H1 (cell line): ENCODE results near the gene ANXA6. TPM values are rescaled to one million over a fixed set of nuclear protein-coding genes. Genes with fewer than 3 reads are reported as not detected.

ENCODE experiments used
- CTCF ChIA-PET: fragments of 300-600 bp; sonication (Branson Sonifier 250); formaldehyde crosslinking; loops from one replicate; lab custom pipeline; 2021; ENCODE audit not compliant: partially characterized antibody; lab: Charles Lee
- POLR2A ChIA-PET: fragments of 300-600 bp; sonication (Branson Sonifier 250); formaldehyde crosslinking; loops from one replicate; lab custom pipeline; 2021; ENCODE audit warnings: inconsistent platforms; ENCODE audit not compliant: partially characterized antibody; lab: Charles Lee
- DNase-seq, 2 experiments: peaks; one replicate each; pipeline versions ENCODE4 v3.0.0 to v3.0.0-alpha.2; 2010 to 2022; ENCODE audit warnings: low spot score in 2 of 2, low read depth in 1 of 2, mixed read lengths in 1 of 2
- FAIRE-seq: peaks from 2 replicates; lab custom pipeline; 2011; peaks lifted over from hg19 to GRCh38; lab: Jason Lieb, UNC
- H2AFZ ChIP-seq: 2 replicates; pipeline ENCODE4 v1.8.1; 2012; ENCODE audit warnings: low read length, inconsistent platforms
- H2AK5ac ChIP-seq: 2 replicates; pipeline ENCODE4 v1.6.1; 2013; ENCODE audit warnings: low read depth, low read length
- H2BK120ac ChIP-seq: replicated peaks from 2 replicates; pipeline ENCODE3; 2013; ENCODE audit warnings: low read depth, low read length, inconsistent platforms
- H2BK12ac ChIP-seq: 2 replicates; pipeline ENCODE4 v1.6.1; 2013; ENCODE audit warnings: low read depth, low read length
- H2BK15ac ChIP-seq: 2 replicates; pipeline ENCODE4 v1.6.1; 2013; ENCODE audit warnings: low read length
- H2BK20ac ChIP-seq: 2 replicates; pipeline ENCODE4 v1.6.1; 2013; ENCODE audit warnings: low read length
- H2BK5ac ChIP-seq: 2 replicates; pipeline ENCODE4 v1.6.1; 2013; ENCODE audit warnings: low read depth, low read length
- H3K14ac ChIP-seq: 2 replicates; pipeline ENCODE4 v1.6.1; 2013; ENCODE audit warnings: inconsistent platforms; ENCODE audit not compliant: insufficient read length
- H3K18ac ChIP-seq: 2 replicates; pipeline ENCODE4 v1.6.1; 2013; ENCODE audit warnings: low read length; ENCODE audit errors: extremely low read depth
- H3K23ac ChIP-seq: 2 replicates; pipeline ENCODE4 v1.6.1; 2013; ENCODE audit warnings: inconsistent platforms; ENCODE audit not compliant: insufficient read length
- H3K23me2 ChIP-seq: 2 replicates; pipeline ENCODE4 v1.6.1; 2013; ENCODE audit warnings: low read depth, low read length
- H3K27ac ChIP-seq: 2 replicates; pipeline ENCODE4 v1.6.1; 2011; ENCODE audit warnings: low read depth, low read length, inconsistent platforms
- H3K27me3 ChIP-seq, 4 experiments: replicated peaks in 1 of 4; 1 replicate in 1 of 4; 2 replicates in 3 of 4; pipeline versions ENCODE4 v1.6.1 to v1.8.1; 2011 to 2013; ENCODE audit warnings: low read length in 3 of 4, mild to moderate bottlenecking in 3 of 4, inconsistent platforms in 2 of 4, mixed read lengths in 2 of 4, moderate library complexity in 1 of 4; ENCODE audit not compliant: control insufficient read depth in 3 of 4, insufficient read depth in 3 of 4; ENCODE audit errors: extremely low read depth in 1 of 4
- H3K36me3 ChIP-seq, 4 experiments: 2 replicates each; pipeline versions ENCODE4 v1.6.1 to v1.8.1; 2011 to 2013; ENCODE audit warnings: mild to moderate bottlenecking in 4 of 4, low read length in 3 of 4, moderate library complexity in 2 of 4, control low read depth in 1 of 4, inconsistent platforms in 1 of 4; ENCODE audit not compliant: insufficient read depth in 4 of 4, control insufficient read depth in 2 of 4
- H3K4ac ChIP-seq: replicated peaks from 2 replicates; pipeline ENCODE3; 2013; ENCODE audit warnings: low read length, low read depth, mixed read lengths, inconsistent platforms; ENCODE audit not compliant: insufficient read length
- H3K4me1 ChIP-seq, 4 experiments: replicated peaks in 1 of 4; 1 replicate in 1 of 4; 2 replicates in 3 of 4; pipeline versions ENCODE4 v1.6.1 to v1.8.1; 2011 to 2013; ENCODE audit warnings: low read length in 3 of 4, inconsistent platforms in 2 of 4, mixed read lengths in 1 of 4; ENCODE audit not compliant: insufficient read depth in 4 of 4, control insufficient read depth in 3 of 4
- H3K4me2 ChIP-seq, 2 experiments: 2 replicates each; pipeline versions ENCODE4 v1.6.1 to v1.8.1; 2011 to 2013; ENCODE audit warnings: low read depth in 2 of 2, low read length in 2 of 2, control low read depth in 1 of 2, inconsistent platforms in 1 of 2, mild to moderate bottlenecking in 1 of 2; ENCODE audit not compliant: insufficient read depth in 1 of 2
- H3K4me3 ChIP-seq, 4 experiments: fragments of 200-600, 300-600 bp in 1 of 4; sonication (generic), shearing (Covaris generic), sonication (Bioruptor Twin) in 1 of 4; 2 replicates each; pipeline versions ENCODE4 v1.5.1 to v1.8.1; 2011 to 2016; ENCODE audit warnings: low read length in 4 of 4, low read depth in 3 of 4, control low read depth in 2 of 4, inconsistent platforms in 2 of 4, mild to moderate bottlenecking in 2 of 4, mixed read lengths in 1 of 4, moderate library complexity in 1 of 4; ENCODE audit not compliant: insufficient read depth in 2 of 4; ENCODE audit errors: extremely low read depth in 1 of 4
- H3K56ac ChIP-seq: replicated peaks from 2 replicates; pipeline ENCODE3; 2013; ENCODE audit warnings: low read depth, mild to moderate bottlenecking, mixed read lengths, low read length, inconsistent platforms; ENCODE audit not compliant: insufficient read length
- H3K79me1 ChIP-seq: 2 replicates; pipeline ENCODE4 v1.6.1; 2013; ENCODE audit warnings: low read depth, low read length, control low read depth
- H3K79me2 ChIP-seq, 2 experiments: 2 replicates each; pipeline versions ENCODE4 v1.6.1 to v1.8.1; 2012 to 2013; ENCODE audit warnings: low read length in 2 of 2, mild to moderate bottlenecking in 2 of 2, inconsistent platforms in 1 of 2; ENCODE audit not compliant: insufficient read depth in 2 of 2, control insufficient read depth in 1 of 2
- H3K9ac ChIP-seq, 4 experiments: replicated peaks in 1 of 4; 1 replicate in 1 of 4; 2 replicates in 3 of 4; pipeline versions ENCODE4 v1.6.1 to v1.8.1; 2011 to 2013; ENCODE audit warnings: low read depth in 3 of 4, low read length in 3 of 4, control low read depth in 2 of 4, mild to moderate bottlenecking in 2 of 4, moderate library complexity in 2 of 4, inconsistent platforms in 1 of 4; ENCODE audit errors: extremely low read depth in 1 of 4
- H3K9me3 ChIP-seq, 2 experiments: 2 replicates each; pipeline versions ENCODE4 v1.6.1 to v1.8.1; 2012 to 2013; ENCODE audit warnings: mild to moderate bottlenecking in 2 of 2, moderate library complexity in 2 of 2, control low read depth in 1 of 2, inconsistent platforms in 1 of 2, low read depth in 1 of 2, low read length in 1 of 2, mixed read lengths in 1 of 2; ENCODE audit not compliant: insufficient read depth in 2 of 2
- H4K20me1 ChIP-seq, 2 experiments: replicated peaks in 1 of 2; 2 replicates each; pipeline versions ENCODE3 to v1.8.1; 2011 to 2013; ENCODE audit warnings: inconsistent platforms in 2 of 2, low read length in 2 of 2, mild to moderate bottlenecking in 1 of 2; ENCODE audit not compliant: insufficient read depth in 2 of 2, control insufficient read depth in 1 of 2
- H4K5ac ChIP-seq: 2 replicates; pipeline ENCODE4 v1.6.1; 2013; ENCODE audit warnings: low read length, low read depth, mixed read lengths, inconsistent platforms; ENCODE audit not compliant: insufficient read length
- H4K8ac ChIP-seq: 2 replicates; pipeline ENCODE4 v1.8.0; 2013; ENCODE audit warnings: mild to moderate bottlenecking, moderate library complexity, low read length, inconsistent platforms; ENCODE audit not compliant: insufficient read depth; ENCODE audit errors: extremely low read depth
- H4K91ac ChIP-seq: replicated peaks from 2 replicates; pipeline ENCODE3; 2013; ENCODE audit warnings: low read length, mixed read lengths, inconsistent platforms; ENCODE audit not compliant: insufficient read length
- ASH2L ChIP-seq: fragments of 200-600, 300-600 bp; sonication (generic); IDR thresholded peaks from one replicate; pipeline ENCODE4 v1.7.1; 2017; ENCODE audit warnings: low read length
- BCL11A ChIP-seq, 2 experiments: IDR thresholded peaks; one replicate each; pipeline ENCODE4 v1.6.1; 2011; ENCODE audit warnings: low read depth in 2 of 2, low read length in 2 of 2, mild to moderate bottlenecking in 2 of 2
- CBX8 ChIP-seq: fragments of 300-800, 300-1000 bp; sonication (generic); IDR thresholded peaks from 2 replicates; pipeline ENCODE4 v1.7.1; 2016; ENCODE audit warnings: low read depth, low read length, borderline replicate concordance
- GTF2F1 ChIP-seq: IDR thresholded peaks from 2 replicates; pipeline ENCODE4 v1.6.1; 2012; ENCODE audit warnings: low read depth, low read length, improper control_type of control experiment, borderline replicate concordance
- JUND ChIP-seq: IDR thresholded peaks from 2 replicates; pipeline ENCODE4 v1.6.1; 2011; ENCODE audit warnings: mild to moderate bottlenecking, improper control_type of control experiment, low read length
- POLR2A ChIP-seq, 2 experiments: IDR thresholded peaks; 1 replicate in 1 of 2; 2 replicates in 1 of 2; pipeline ENCODE4 v1.6.1; 2011; ENCODE audit warnings: low read depth in 2 of 2, low read length in 2 of 2, mild to moderate bottlenecking in 2 of 2; ENCODE audit errors: control extremely low read depth in 1 of 2
- RAD21 ChIP-seq, 2 experiments: IDR thresholded peaks in 1 of 2; conservative IDR thresholded peaks in 1 of 2; 2 replicates each; pipeline ENCODE4 v1.6.1; 2011; ENCODE audit warnings: low read depth in 2 of 2, low read length in 2 of 2, improper control_type of control experiment in 1 of 2, inconsistent platforms in 1 of 2, mild to moderate bottlenecking in 1 of 2, moderate library complexity in 1 of 2
- SP4 ChIP-seq: IDR thresholded peaks from 2 replicates; pipeline ENCODE4 v1.6.1; 2012; ENCODE audit warnings: low read length, inconsistent platforms
- TBP ChIP-seq: IDR thresholded peaks from 2 replicates; pipeline ENCODE4 v1.6.1; 2011; ENCODE audit warnings: low read depth, low read length, improper control_type of control experiment
- WGBS, 2 experiments: shearing (Covaris generic) in 1 of 2; methylation state at CpG; one replicate each; pipeline versions ENCODE4 v1.1.6 to v1.1.7; 2013 to 2015; ENCODE audit warnings: low lambda C conversion rate in 2 of 2, mixed read lengths in 2 of 2, inconsistent platforms in 1 of 2, low coverage in 1 of 2, missing lambda C conversion rate in 1 of 2; ENCODE audit not compliant: insufficient replicate concordance in 2 of 2, insufficient coverage in 1 of 2, insufficient read length in 1 of 2; ENCODE audit errors: extremely low coverage in 1 of 2, missing lambda C conversion rate in 1 of 2; 5-methylcytosine and 5-hydroxymethylcytosine counted together
- polyA plus RNA-seq, 7 experiments: library from polyadenylated mRNA; depleted of rRNA in 3 of 7; stranded (reverse) in 5 of 7; unstranded in 2 of 7; fragments of >200 nt in 5 of 7; fragments of 200-250 nt in 2 of 7; gene quantifications; 1 replicate in 5 of 7; 2 replicates in 1 of 7; 4 replicates in 1 of 7; pipeline versions ENCODE4 v1.2.1 to v1.2.3, GENCODE V29; 2011 to 2013; ENCODE audit warnings: missing spikeins in 2 of 7, mixed read lengths in 2 of 7
- total RNA-seq: library from RNA; stranded (reverse); fragmentation: NEBNext Ultra II Directional; extraction: Animal tissue kit (Norgen Biotek cat#: 25700); gene quantifications from 2 replicates; pipeline ENCODE4 v1.2.1, GENCODE V29; 2021

ANXA6 gene
- total and polyA plus RNA-seq, 2 of the 8 experiments (the other 6 are each of a cell fraction or from before 2014, with no cell fraction given), result 61.3 to 78.6 TPM

DNA sequence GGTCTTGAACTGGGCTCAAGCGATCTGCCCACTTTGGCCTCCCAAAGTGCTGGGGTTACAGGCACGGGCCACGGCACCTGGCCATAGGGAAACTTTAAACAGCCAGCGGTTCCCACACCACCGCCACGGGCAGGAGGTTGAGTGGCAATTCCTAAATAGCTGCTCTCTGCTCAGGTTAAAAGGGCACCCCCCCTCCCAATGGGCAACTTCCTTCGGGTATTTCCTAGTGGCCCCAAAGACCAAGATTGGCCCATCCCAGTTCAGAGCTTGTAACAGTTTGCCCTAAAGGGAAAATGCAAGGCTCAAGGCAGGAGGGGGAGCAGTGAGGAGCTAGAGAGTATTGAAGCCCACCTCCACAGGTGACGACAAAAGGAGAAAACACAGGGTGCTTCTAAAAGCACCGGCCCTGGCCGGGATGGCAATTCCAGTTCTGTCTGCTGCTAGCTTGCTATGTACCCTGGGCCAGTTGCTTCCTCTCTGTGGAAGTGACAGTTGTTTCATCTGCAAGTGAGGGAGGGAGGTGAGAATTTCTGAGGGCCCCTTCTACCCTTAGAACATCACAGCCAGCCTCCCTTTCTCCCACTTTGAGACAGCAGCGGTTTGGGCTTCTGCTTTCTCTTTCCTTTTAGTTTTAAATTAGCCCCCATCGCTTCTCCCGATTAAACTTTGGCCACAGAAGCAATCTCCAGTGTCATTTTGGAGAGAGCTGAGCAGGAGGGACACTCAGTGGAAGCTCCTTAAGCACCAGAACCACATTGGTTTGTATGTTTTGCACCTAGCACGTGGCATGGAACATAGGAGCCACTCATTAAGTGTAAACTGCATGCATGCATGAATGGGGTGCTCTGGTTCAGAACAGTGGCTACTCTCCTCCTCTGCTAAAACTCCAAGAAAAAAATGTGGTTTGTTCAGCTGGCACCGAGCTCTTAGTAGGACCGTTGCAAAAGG is 59.5 kb downstream of the ANXA6 start:
- FAIRE-seq (no peak), DNase-seq (no peak)
- H3K4me2 ChIP-seq, result no peak overlapping the region
- H3K14ac ChIP-seq, result no peak overlapping the region
- H3K4me3 ChIP-seq, result no peak overlapping the region
- H2BK15ac ChIP-seq, result no peak overlapping the region
- ChIA-PET POLR2A (interaction anchor here (1.1 to 1.7 kb wide), 5 partner anchors 11 to 33 kb away, joined by 3 to 4 read pairs (median 3); no protein-coding TSS in a partner anchor), CTCF (interaction anchor here (0.6 to 8.0 kb wide), 17 partner anchors 9 to 141 kb away, joined by 3 to 96 read pairs (median 4); partner anchors contain the start of genes CCDC69 and TNIP1)
- peaks cover 1 to 19% (median 11%) of the 10 kb centered on the region in 4 experiments; a peak in 4 of 7 replicates for H3K4me1 ChIP-seq
- H3K23ac ChIP-seq, result no peak overlapping the region
- no peaks in the 10 kb centered on the region for H3K36me3 ChIP-seq
- no peaks in the 10 kb centered on the region for H3K27me3 ChIP-seq
- H2AFZ ChIP-seq, result no peak overlapping the region
- no peaks in the 10 kb centered on the region for H3K23me2 ChIP-seq
- no peak overlapping the region for H2BK12ac ChIP-seq
- H4K5ac ChIP-seq, result no peak overlapping the region
- H3K56ac ChIP-seq, result no peak overlapping the region
- 93% methylated on average over 16 of the region's 16 CpGs; no CpG with 5 or more reads in 1 of the 2 experiments for WGBS, 2 experiments
- H3K18ac ChIP-seq, result no peak overlapping the region
- no peaks in the 10 kb centered on the region for H3K9me3 ChIP-seq
- no peak overlapping the region for H4K8ac ChIP-seq
- H2BK5ac ChIP-seq, result no peak overlapping the region
- no peak overlapping the region for H3K9ac ChIP-seq
- no peak overlapping the region for H2BK20ac ChIP-seq
- no peak overlapping the region for H2BK120ac ChIP-seq
- no peaks in the 10 kb centered on the region for H3K79me2 ChIP-seq
- no peaks in the 10 kb centered on the region for H4K20me1 ChIP-seq
- no peak overlapping the region for H2AK5ac ChIP-seq
- H3K27ac ChIP-seq, result no peak overlapping the region
- no peak overlapping the region for H3K4ac ChIP-seq
- H3K79me1 ChIP-seq, result no peaks in the 10 kb centered on the region
- no peak overlapping the region for H4K91ac ChIP-seq
- TF ChIP-seq RAD21 (IDR thresholded peaks at IDR 0.05 in 1 of 2, conservative IDR thresholded peaks at IDR 0.05 in 1 of 2; ENCODE audit: low read depth in 2 of 2, low read length in 2 of 2) (no peak), JUND (no peak), GTF2F1 (no peak), ASH2L (no peak), CBX8 (no peak), SP4 (no peak), POLR2A (IDR thresholded peaks at IDR 0.05; ENCODE audit: control extremely low read depth in 1 of 2, low read depth in 2 of 2, low read length in 2 of 2) (no peak), BCL11A (IDR thresholded peaks at IDR 0.05; ENCODE audit: low read depth in 2 of 2, low read length in 2 of 2) (no peak), TBP (no peak)
